H1 (cell line): Measurements from ENCODE around the gene ANKRD36C. TPM values are rescaled to one million over a fixed set of nuclear protein-coding genes. Genes with fewer than 3 reads are reported as not detected.

Experiments
- CTCF ChIA-PET: fragments of 300-600 bp; sonication (Branson Sonifier 250); formaldehyde crosslinking; loops from one replicate; lab custom pipeline; 2021; ENCODE audit not compliant: partially characterized antibody; lab: Charles Lee
- POLR2A ChIA-PET: fragments of 300-600 bp; sonication (Branson Sonifier 250); formaldehyde crosslinking; loops from one replicate; lab custom pipeline; 2021; ENCODE audit warnings: inconsistent platforms; ENCODE audit not compliant: partially characterized antibody; lab: Charles Lee
- DNase-seq, 2 experiments: peaks; one replicate each; pipeline versions ENCODE4 v3.0.0 to v3.0.0-alpha.2; 2010 to 2022; ENCODE audit warnings: low spot score in 2 of 2, low read depth in 1 of 2, mixed read lengths in 1 of 2
- FAIRE-seq: peaks from 2 replicates; lab custom pipeline; 2011; peaks lifted over from hg19 to GRCh38; lab: Jason Lieb, UNC
- H2AFZ ChIP-seq: 2 replicates; pipeline ENCODE4 v1.8.1; 2012; ENCODE audit warnings: low read length, inconsistent platforms
- H2AK5ac ChIP-seq: 2 replicates; pipeline ENCODE4 v1.6.1; 2013; ENCODE audit warnings: low read depth, low read length
- H2BK120ac ChIP-seq: replicated peaks from 2 replicates; pipeline ENCODE3; 2013; ENCODE audit warnings: low read depth, low read length, inconsistent platforms
- H2BK12ac ChIP-seq: 2 replicates; pipeline ENCODE4 v1.6.1; 2013; ENCODE audit warnings: low read depth, low read length
- H2BK15ac ChIP-seq: 2 replicates; pipeline ENCODE4 v1.6.1; 2013; ENCODE audit warnings: low read length
- H2BK20ac ChIP-seq: 2 replicates; pipeline ENCODE4 v1.6.1; 2013; ENCODE audit warnings: low read length
- H2BK5ac ChIP-seq: 2 replicates; pipeline ENCODE4 v1.6.1; 2013; ENCODE audit warnings: low read depth, low read length
- H3K14ac ChIP-seq: 2 replicates; pipeline ENCODE4 v1.6.1; 2013; ENCODE audit warnings: inconsistent platforms; ENCODE audit not compliant: insufficient read length
- H3K18ac ChIP-seq: 2 replicates; pipeline ENCODE4 v1.6.1; 2013; ENCODE audit warnings: low read length; ENCODE audit errors: extremely low read depth
- H3K23ac ChIP-seq: 2 replicates; pipeline ENCODE4 v1.6.1; 2013; ENCODE audit warnings: inconsistent platforms; ENCODE audit not compliant: insufficient read length
- H3K23me2 ChIP-seq: 2 replicates; pipeline ENCODE4 v1.6.1; 2013; ENCODE audit warnings: low read depth, low read length
- H3K27ac ChIP-seq: 2 replicates; pipeline ENCODE4 v1.6.1; 2011; ENCODE audit warnings: low read depth, low read length, inconsistent platforms
- H3K27me3 ChIP-seq, 4 experiments: replicated peaks in 1 of 4; 1 replicate in 1 of 4; 2 replicates in 3 of 4; pipeline versions ENCODE4 v1.6.1 to v1.8.1; 2011 to 2013; ENCODE audit warnings: low read length in 3 of 4, mild to moderate bottlenecking in 3 of 4, inconsistent platforms in 2 of 4, mixed read lengths in 2 of 4, moderate library complexity in 1 of 4; ENCODE audit not compliant: control insufficient read depth in 3 of 4, insufficient read depth in 3 of 4; ENCODE audit errors: extremely low read depth in 1 of 4
- H3K36me3 ChIP-seq, 4 experiments: 2 replicates each; pipeline versions ENCODE4 v1.6.1 to v1.8.1; 2011 to 2013; ENCODE audit warnings: mild to moderate bottlenecking in 4 of 4, low read length in 3 of 4, moderate library complexity in 2 of 4, control low read depth in 1 of 4, inconsistent platforms in 1 of 4; ENCODE audit not compliant: insufficient read depth in 4 of 4, control insufficient read depth in 2 of 4
- H3K4ac ChIP-seq: replicated peaks from 2 replicates; pipeline ENCODE3; 2013; ENCODE audit warnings: low read length, low read depth, mixed read lengths, inconsistent platforms; ENCODE audit not compliant: insufficient read length
- H3K4me1 ChIP-seq, 4 experiments: replicated peaks in 1 of 4; 1 replicate in 1 of 4; 2 replicates in 3 of 4; pipeline versions ENCODE4 v1.6.1 to v1.8.1; 2011 to 2013; ENCODE audit warnings: low read length in 3 of 4, inconsistent platforms in 2 of 4, mixed read lengths in 1 of 4; ENCODE audit not compliant: insufficient read depth in 4 of 4, control insufficient read depth in 3 of 4
- H3K4me2 ChIP-seq, 2 experiments: 2 replicates each; pipeline versions ENCODE4 v1.6.1 to v1.8.1; 2011 to 2013; ENCODE audit warnings: low read depth in 2 of 2, low read length in 2 of 2, control low read depth in 1 of 2, inconsistent platforms in 1 of 2, mild to moderate bottlenecking in 1 of 2; ENCODE audit not compliant: insufficient read depth in 1 of 2
- H3K4me3 ChIP-seq, 4 experiments: fragments of 200-600, 300-600 bp in 1 of 4; sonication (generic), shearing (Covaris generic), sonication (Bioruptor Twin) in 1 of 4; 2 replicates each; pipeline versions ENCODE4 v1.5.1 to v1.8.1; 2011 to 2016; ENCODE audit warnings: low read length in 4 of 4, low read depth in 3 of 4, control low read depth in 2 of 4, inconsistent platforms in 2 of 4, mild to moderate bottlenecking in 2 of 4, mixed read lengths in 1 of 4, moderate library complexity in 1 of 4; ENCODE audit not compliant: insufficient read depth in 2 of 4; ENCODE audit errors: extremely low read depth in 1 of 4
- H3K56ac ChIP-seq: replicated peaks from 2 replicates; pipeline ENCODE3; 2013; ENCODE audit warnings: low read depth, mild to moderate bottlenecking, mixed read lengths, low read length, inconsistent platforms; ENCODE audit not compliant: insufficient read length
- H3K79me1 ChIP-seq: 2 replicates; pipeline ENCODE4 v1.6.1; 2013; ENCODE audit warnings: low read depth, low read length, control low read depth
- H3K79me2 ChIP-seq, 2 experiments: 2 replicates each; pipeline versions ENCODE4 v1.6.1 to v1.8.1; 2012 to 2013; ENCODE audit warnings: low read length in 2 of 2, mild to moderate bottlenecking in 2 of 2, inconsistent platforms in 1 of 2; ENCODE audit not compliant: insufficient read depth in 2 of 2, control insufficient read depth in 1 of 2
- H3K9ac ChIP-seq, 4 experiments: replicated peaks in 1 of 4; 1 replicate in 1 of 4; 2 replicates in 3 of 4; pipeline versions ENCODE4 v1.6.1 to v1.8.1; 2011 to 2013; ENCODE audit warnings: low read depth in 3 of 4, low read length in 3 of 4, control low read depth in 2 of 4, mild to moderate bottlenecking in 2 of 4, moderate library complexity in 2 of 4, inconsistent platforms in 1 of 4; ENCODE audit errors: extremely low read depth in 1 of 4
- H3K9me3 ChIP-seq, 2 experiments: 2 replicates each; pipeline versions ENCODE4 v1.6.1 to v1.8.1; 2012 to 2013; ENCODE audit warnings: mild to moderate bottlenecking in 2 of 2, moderate library complexity in 2 of 2, control low read depth in 1 of 2, inconsistent platforms in 1 of 2, low read depth in 1 of 2, low read length in 1 of 2, mixed read lengths in 1 of 2; ENCODE audit not compliant: insufficient read depth in 2 of 2
- H4K20me1 ChIP-seq, 2 experiments: replicated peaks in 1 of 2; 2 replicates each; pipeline versions ENCODE3 to v1.8.1; 2011 to 2013; ENCODE audit warnings: inconsistent platforms in 2 of 2, low read length in 2 of 2, mild to moderate bottlenecking in 1 of 2; ENCODE audit not compliant: insufficient read depth in 2 of 2, control insufficient read depth in 1 of 2
- H4K5ac ChIP-seq: 2 replicates; pipeline ENCODE4 v1.6.1; 2013; ENCODE audit warnings: low read length, low read depth, mixed read lengths, inconsistent platforms; ENCODE audit not compliant: insufficient read length
- H4K8ac ChIP-seq: 2 replicates; pipeline ENCODE4 v1.8.0; 2013; ENCODE audit warnings: mild to moderate bottlenecking, moderate library complexity, low read length, inconsistent platforms; ENCODE audit not compliant: insufficient read depth; ENCODE audit errors: extremely low read depth
- H4K91ac ChIP-seq: replicated peaks from 2 replicates; pipeline ENCODE3; 2013; ENCODE audit warnings: low read length, mixed read lengths, inconsistent platforms; ENCODE audit not compliant: insufficient read length
- ASH2L ChIP-seq: fragments of 200-600, 300-600 bp; sonication (generic); IDR thresholded peaks from one replicate; pipeline ENCODE4 v1.7.1; 2017; ENCODE audit warnings: low read length
- BACH1 ChIP-seq: IDR thresholded peaks from 2 replicates; pipeline ENCODE4 v1.6.1; 2012; ENCODE audit warnings: low read length, improper control_type of control experiment
- BRCA1 ChIP-seq: IDR thresholded peaks from 2 replicates; pipeline ENCODE4 v1.6.1; 2012; ENCODE audit warnings: low read depth, low read length, improper control_type of control experiment
- CBX5 ChIP-seq: fragments of 300-800, 300-1000 bp; sonication (generic); IDR thresholded peaks from 2 replicates; pipeline ENCODE4 v1.7.1; 2016; ENCODE audit warnings: antibody characterized with exemption, low read length, low read depth
- E2F6 ChIP-seq: IDR thresholded peaks from 2 replicates; pipeline ENCODE4 v1.6.1; 2012; ENCODE audit warnings: inconsistent platforms
- EGR1 ChIP-seq: IDR thresholded peaks from 2 replicates; pipeline ENCODE4 v1.6.1; 2011; ENCODE audit warnings: low read depth, low read length, borderline replicate concordance
- EP300 ChIP-seq, 2 experiments: IDR thresholded peaks; 1 replicate in 1 of 2; 2 replicates in 1 of 2; pipeline ENCODE4 v1.6.1; 2011 to 2012; ENCODE audit warnings: low read depth in 2 of 2, low read length in 2 of 2, mild to moderate bottlenecking in 2 of 2, borderline replicate concordance in 1 of 2, inconsistent platforms in 1 of 2, moderate library complexity in 1 of 2
- EZH2 ChIP-seq: fragments of 200-600 bp; sonication (generic); IDR thresholded peaks from 2 replicates; pipeline ENCODE4 v1.7.1; 2012; ENCODE audit warnings: low read depth, mild to moderate bottlenecking, moderate library complexity, low read length, inconsistent platforms; ENCODE audit not compliant: severe bottlenecking
- POLR2AphosphoS5 ChIP-seq: IDR thresholded peaks from 2 replicates; pipeline ENCODE4 v1.6.1; 2011; ENCODE audit warnings: low read depth, low read length
- RAD21 ChIP-seq, 2 experiments: IDR thresholded peaks in 1 of 2; conservative IDR thresholded peaks in 1 of 2; 2 replicates each; pipeline ENCODE4 v1.6.1; 2011; ENCODE audit warnings: low read depth in 2 of 2, low read length in 2 of 2, improper control_type of control experiment in 1 of 2, inconsistent platforms in 1 of 2, mild to moderate bottlenecking in 1 of 2, moderate library complexity in 1 of 2
- TAF1 ChIP-seq: IDR thresholded peaks from 2 replicates; pipeline ENCODE4 v1.6.1; 2011; ENCODE audit warnings: mild to moderate bottlenecking, low read depth, low read length
- TCF12 ChIP-seq: IDR thresholded peaks from 2 replicates; pipeline ENCODE4 v1.6.1; 2011; ENCODE audit warnings: low read depth, mild to moderate bottlenecking, low read length
- USF2 ChIP-seq: IDR thresholded peaks from 2 replicates; pipeline ENCODE4 v1.6.1; 2011; ENCODE audit warnings: low read length, improper control_type of control experiment
- WGBS, 2 experiments: shearing (Covaris generic) in 1 of 2; methylation state at CpG; one replicate each; pipeline versions ENCODE4 v1.1.6 to v1.1.7; 2013 to 2015; ENCODE audit warnings: low lambda C conversion rate in 2 of 2, mixed read lengths in 2 of 2, inconsistent platforms in 1 of 2, low coverage in 1 of 2, missing lambda C conversion rate in 1 of 2; ENCODE audit not compliant: insufficient replicate concordance in 2 of 2, insufficient coverage in 1 of 2, insufficient read length in 1 of 2; ENCODE audit errors: extremely low coverage in 1 of 2, missing lambda C conversion rate in 1 of 2; 5-methylcytosine and 5-hydroxymethylcytosine counted together
- polyA plus RNA-seq, 7 experiments: library from polyadenylated mRNA; depleted of rRNA in 3 of 7; stranded (reverse) in 5 of 7; unstranded in 2 of 7; fragments of >200 nt in 5 of 7; fragments of 200-250 nt in 2 of 7; gene quantifications; 1 replicate in 5 of 7; 2 replicates in 1 of 7; 4 replicates in 1 of 7; pipeline versions ENCODE4 v1.2.1 to v1.2.3, GENCODE V29; 2011 to 2013; ENCODE audit warnings: missing spikeins in 2 of 7, mixed read lengths in 2 of 7
- total RNA-seq: library from RNA; stranded (reverse); fragmentation: NEBNext Ultra II Directional; extraction: Animal tissue kit (Norgen Biotek cat#: 25700); gene quantifications from 2 replicates; pipeline ENCODE4 v1.2.1, GENCODE V29; 2021

Gene ANKRD36C
- total and polyA plus RNA-seq, 2 of the 8 experiments (the other 6 are each of a cell fraction or from before 2014, with no cell fraction given): 1.1 to 7.3 TPM

- Histone ChIP-seq H2AFZ (no peak overlapping the region), H4K91ac (no peak overlapping the region), H3K9ac (no peak overlapping the region), H3K23me2 (no peaks in the 10 kb centered on the region), H2BK12ac (no peak overlapping the region), H3K27ac (no peak overlapping the region), H3K4me1 (no peaks in the 10 kb centered on the region), H3K79me1 (no peaks in the 10 kb centered on the region), H3K4me3 (no peak overlapping the region), H4K8ac (no peak overlapping the region), H2BK5ac (no peak overlapping the region), H3K79me2 (no peaks in the 10 kb centered on the region), H2BK120ac (no peak overlapping the region), H2BK20ac (no peak overlapping the region), H3K56ac (no peak overlapping the region), H4K5ac (no peak overlapping the region), H2AK5ac (no peak overlapping the region), H3K27me3 (no peaks in the 10 kb centered on the region), H3K18ac (no peak overlapping the region), H3K9me3 (peaks cover 16 to 46% of the 10 kb centered on the region in 2 experiments; a peak in 3 of 4 replicates), H3K4ac (no peak overlapping the region), H2BK15ac (no peak overlapping the region), H3K14ac (no peak overlapping the region), H4K20me1 (no peaks in the 10 kb centered on the region), H3K4me2 (no peak overlapping the region), H3K23ac (no peak overlapping the region), H3K36me3 (no peaks in the 10 kb centered on the region)
- no peak for FAIRE-seq
- POLR2A ChIA-PET: no interaction called here
- no peak for DNase-seq
- CTCF ChIA-PET: no interaction called here
- WGBS, 2 experiments: 100% methylated on average over 3 of the region's 8 CpGs; no CpG with 5 or more reads in 1 of the 2 experiments
- TF ChIP-seq EP300 (IDR thresholded peaks at IDR 0.05; ENCODE audit: borderline replicate concordance in 1 of 2, low read depth in 2 of 2, low read length in 2 of 2): no peak
- TF ChIP-seq BACH1: no peak
- no peak for TF ChIP-seq TCF12
- no peak for TF ChIP-seq ASH2L
- no peak for TF ChIP-seq TAF1
- no peak for TF ChIP-seq EZH2
- no peak for TF ChIP-seq BRCA1
- no peak for TF ChIP-seq RAD21 (IDR thresholded peaks at IDR 0.05 in 1 of 2, conservative IDR thresholded peaks at IDR 0.05 in 1 of 2; ENCODE audit: low read depth in 2 of 2, low read length in 2 of 2)
- no peak for TF ChIP-seq USF2
- no peak for TF ChIP-seq POLR2AphosphoS5
- TF ChIP-seq EGR1: no peak
- TF ChIP-seq CBX5: no peak
- TF ChIP-seq E2F6: no peak
Observed at GRCh38 chr2:95836151-95836550, 155.5 kb downstream of the ANKRD36C start.
